Ishikawa (cell line): ENCODE measurements around the gene NPC1L1.

Experiments used
- EGR1 ChIP-seq: IDR thresholded peaks from 2 replicates; pipeline ENCODE4 v1.6.1; 2012
- EP300 ChIP-seq: IDR thresholded peaks from 2 replicates; pipeline ENCODE4 v1.6.1; 2012; ENCODE audit warnings: borderline replicate concordance
- TF ChIP-seq, protein P1 (sequence below): IDR thresholded peaks from 2 replicates; pipeline ENCODE4 v1.6.1; 2012; ENCODE audit warnings: low read depth, mild to moderate bottlenecking

- TF ChIP-seq, protein P1, sequence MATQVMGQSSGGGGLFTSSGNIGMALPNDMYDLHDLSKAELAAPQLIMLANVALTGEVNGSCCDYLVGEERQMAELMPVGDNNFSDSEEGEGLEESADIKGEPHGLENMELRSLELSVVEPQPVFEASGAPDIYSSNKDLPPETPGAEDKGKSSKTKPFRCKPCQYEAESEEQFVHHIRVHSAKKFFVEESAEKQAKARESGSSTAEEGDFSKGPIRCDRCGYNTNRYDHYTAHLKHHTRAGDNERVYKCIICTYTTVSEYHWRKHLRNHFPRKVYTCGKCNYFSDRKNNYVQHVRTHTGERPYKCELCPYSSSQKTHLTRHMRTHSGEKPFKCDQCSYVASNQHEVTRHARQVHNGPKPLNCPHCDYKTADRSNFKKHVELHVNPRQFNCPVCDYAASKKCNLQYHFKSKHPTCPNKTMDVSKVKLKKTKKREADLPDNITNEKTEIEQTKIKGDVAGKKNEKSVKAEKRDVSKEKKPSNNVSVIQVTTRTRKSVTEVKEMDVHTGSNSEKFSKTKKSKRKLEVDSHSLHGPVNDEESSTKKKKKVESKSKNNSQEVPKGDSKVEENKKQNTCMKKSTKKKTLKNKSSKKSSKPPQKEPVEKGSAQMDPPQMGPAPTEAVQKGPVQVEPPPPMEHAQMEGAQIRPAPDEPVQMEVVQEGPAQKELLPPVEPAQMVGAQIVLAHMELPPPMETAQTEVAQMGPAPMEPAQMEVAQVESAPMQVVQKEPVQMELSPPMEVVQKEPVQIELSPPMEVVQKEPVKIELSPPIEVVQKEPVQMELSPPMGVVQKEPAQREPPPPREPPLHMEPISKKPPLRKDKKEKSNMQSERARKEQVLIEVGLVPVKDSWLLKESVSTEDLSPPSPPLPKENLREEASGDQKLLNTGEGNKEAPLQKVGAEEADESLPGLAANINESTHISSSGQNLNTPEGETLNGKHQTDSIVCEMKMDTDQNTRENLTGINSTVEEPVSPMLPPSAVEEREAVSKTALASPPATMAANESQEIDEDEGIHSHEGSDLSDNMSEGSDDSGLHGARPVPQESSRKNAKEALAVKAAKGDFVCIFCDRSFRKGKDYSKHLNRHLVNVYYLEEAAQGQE = no peak
- TF ChIP-seq EP300 = no peak
- no peak for TF ChIP-seq EGR1
These were observed 69.3 kb downstream of the NPC1L1 start for GRCh38 chr7:44471850-44472249.
